ENCODE data around the gene GOLT1A. TPM values are rescaled to one million over a fixed set of nuclear protein-coding genes. Genes with fewer than 3 reads are reported as not detected.
A peak's percentile ranks its signal among the peaks of the same experiment; 100 is the strongest.

Gene GOLT1A
- total RNA-seq, 1 donor from 2014 or later = 7.0 TPM

GRCh38 chr1:204232526-204232925 is 18.7 kb upstream of the GOLT1A start:
- DNase-seq (ENCODE audit: extremely low spot score, unreplicated experiment) = no peak
- Mint-ChIP-seq H3K27ac (no peak overlapping the region), H3K4me3 (no peak overlapping the region), H3K4me1 (ENCODE audit: unreplicated experiment) (peaks cover under 1% of the 10 kb centered on the region), H3K9me3 (peaks cover 5% of the 10 kb centered on the region), H3K27me3 (no peaks in the 10 kb centered on the region), H3K36me3 (peaks cover 47% of the 10 kb centered on the region)
- no peak for TF ChIP-seq CTCF (conservative IDR thresholded peaks at IDR 0.05)

GRCh38 chr1:204230211-204230610 is 16.4 kb upstream of the GOLT1A start:
- Mint-ChIP-seq H3K4me1 (ENCODE audit: unreplicated experiment) (peaks cover 15% of the 10 kb centered on the region), H3K27ac (no peak overlapping the region), H3K9me3 (no peaks in the 10 kb centered on the region), H3K27me3 (no peaks in the 10 kb centered on the region), H3K4me3 (no peak overlapping the region), H3K36me3 (peaks cover 35% of the 10 kb centered on the region)
- DNase-seq (ENCODE audit: extremely low spot score, unreplicated experiment) = no peak
- no peak for TF ChIP-seq CTCF (conservative IDR thresholded peaks at IDR 0.05)

- Mint-ChIP-seq H3K4me3 (no peak overlapping the region), H3K27me3 (no peaks in the 10 kb centered on the region), H3K4me1 (ENCODE audit: unreplicated experiment) (peaks cover 15% of the 10 kb centered on the region), H3K27ac (peak overlapping the region; percentile 35), H3K9me3 (no peaks in the 10 kb centered on the region), H3K36me3 (peaks cover 29% of the 10 kb centered on the region)
- TF ChIP-seq CTCF (conservative IDR thresholded peaks at IDR 0.05) = no peak
- DNase-seq (ENCODE audit: extremely low spot score, unreplicated experiment) = no peak
Measured at GRCh38 chr1:204228896-204229295, 15.1 kb upstream of the GOLT1A start.

DNA sequence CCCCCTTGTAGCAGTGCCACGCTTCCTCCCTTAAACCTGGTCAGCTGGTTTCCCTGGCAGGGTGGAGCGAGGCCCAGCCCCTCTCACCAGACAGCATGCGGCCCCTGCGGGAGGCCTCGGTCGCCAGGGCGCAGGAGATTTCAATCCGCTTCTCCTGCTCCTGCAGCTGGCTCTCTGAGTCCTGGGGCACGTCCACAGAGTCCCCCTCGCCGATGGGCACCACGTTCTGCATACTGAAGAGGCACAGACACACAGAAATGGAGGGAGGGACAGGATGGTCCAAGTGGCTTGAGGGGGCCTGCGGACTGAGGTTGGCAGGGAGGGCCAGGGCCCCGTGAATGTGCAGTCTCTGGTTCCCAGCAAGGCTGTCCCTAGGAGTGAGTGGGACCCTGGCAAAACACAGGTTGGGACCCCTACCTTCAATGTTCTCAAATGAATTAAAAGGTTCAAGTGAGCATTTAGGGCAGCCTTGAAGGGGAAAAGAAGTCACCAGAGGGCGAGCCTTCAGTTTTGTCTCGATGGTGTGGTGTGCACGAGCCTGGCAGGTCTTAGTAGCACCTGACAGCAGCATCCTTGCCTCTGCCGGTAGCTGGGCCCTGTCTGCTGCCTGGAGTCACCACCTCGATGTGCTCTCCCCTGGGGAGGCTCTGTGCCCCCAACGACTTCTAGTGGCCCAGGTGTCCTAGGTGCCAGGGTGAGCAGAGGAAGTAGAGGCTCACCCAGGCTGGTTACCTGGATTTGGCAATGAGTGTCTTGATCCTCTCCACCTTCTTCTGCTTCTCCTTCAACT is 14.4 kb upstream of the GOLT1A start:
- Mint-ChIP-seq H3K27ac (no peak overlapping the region), H3K36me3 (peaks cover 25% of the 10 kb centered on the region), H3K4me1 (ENCODE audit: unreplicated experiment) (peaks cover 15% of the 10 kb centered on the region), H3K9me3 (no peaks in the 10 kb centered on the region), H3K4me3 (no peak overlapping the region), H3K27me3 (no peaks in the 10 kb centered on the region)
- no peak for TF ChIP-seq CTCF (conservative IDR thresholded peaks at IDR 0.05)
- DNase-seq (ENCODE audit: extremely low spot score, unreplicated experiment) = no peak

DNA sequence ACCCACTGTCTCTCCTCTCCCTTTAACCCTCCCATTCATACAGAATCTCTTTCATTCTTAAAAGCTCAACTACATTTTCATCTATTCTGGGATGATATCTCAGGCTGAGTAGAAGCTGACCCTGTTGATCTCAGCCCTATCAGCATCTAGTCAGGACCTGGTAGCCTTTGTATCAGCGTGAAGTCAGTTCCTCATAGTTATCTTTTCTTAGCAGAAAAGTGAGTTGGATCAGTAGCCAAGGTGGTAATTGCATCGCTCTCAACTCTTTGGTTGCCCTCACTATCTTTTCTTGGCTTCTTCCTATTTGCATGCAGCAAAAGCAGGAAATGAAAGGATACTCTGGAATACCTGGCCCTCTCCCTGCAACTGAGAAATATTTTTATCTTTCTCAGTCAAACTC is 13.6 kb upstream of the GOLT1A start:
- peak overlapping the region; percentile 8 for H3K4me3 Mint-ChIP-seq
- H3K27ac Mint-ChIP-seq = no peak overlapping the region
- H3K36me3 Mint-ChIP-seq = peaks cover 21% of the 10 kb centered on the region
- no peak for TF ChIP-seq CTCF (conservative IDR thresholded peaks at IDR 0.05)
- no peak for DNase-seq (ENCODE audit: extremely low spot score, unreplicated experiment)
- no peaks in the 10 kb centered on the region for H3K27me3 Mint-ChIP-seq
- H3K9me3 Mint-ChIP-seq = no peaks in the 10 kb centered on the region
- H3K4me1 Mint-ChIP-seq (ENCODE audit: unreplicated experiment) = peaks cover 15% of the 10 kb centered on the region
